AG04450 (cell line): ENCODE data around the gene NHS. TPM values are rescaled to one million over a fixed set of nuclear protein-coding genes. Genes with fewer than 3 reads are reported as not detected.

ENCODE experiments used
- CTCF ChIA-PET: fragments of 300-600, 350-600 bp; formaldehyde crosslinking; extraction: SDS; loops from one replicate; lab custom pipeline; 2022; ENCODE audit warnings: antibody characterized with exemption, inconsistent platforms; lab: Charles Lee
- POLR2A ChIA-PET: fragments of 350-600 bp; formaldehyde crosslinking; extraction: SDS; loops from one replicate; lab custom pipeline; 2021; ENCODE audit warnings: antibody characterized with exemption, inconsistent platforms; lab: Yijun Ruan, JAX
- DNase-seq: peaks from one replicate; pipeline ENCODE4 v3.0.0-alpha.2; 2011; ENCODE audit warnings: low read depth, low spot score
- H3K27ac ChIP-seq: one replicate; pipeline ENCODE4 v1.5.1; 2012; ENCODE audit warnings: low read depth, low read length, control low read depth
- H3K27me3 ChIP-seq: one replicate; pipeline ENCODE4 v1.6.0; 2012; ENCODE audit warnings: low read length; ENCODE audit not compliant: control insufficient read depth, insufficient read depth
- H3K4me3 ChIP-seq: 2 replicates; pipeline ENCODE4 v1.5.1; 2011; ENCODE audit warnings: mild to moderate bottlenecking, low read depth, low read length, control low read depth
- H3K9me3 ChIP-seq: 2 replicates; pipeline ENCODE4 v1.5.1; 2012; ENCODE audit warnings: low read length; ENCODE audit not compliant: control insufficient read depth, insufficient read depth
- polyA plus RNA-seq: library from polyadenylated mRNA; depleted of rRNA; stranded (reverse); fragments of >200 nt; gene quantifications from 2 replicates; pipeline ENCODE4 v1.2.3, GENCODE V29; 2011
- TF ChIP-seq, protein P1 (sequence below): IDR thresholded peaks from 2 replicates; pipeline ENCODE4 v1.5.1; 2011; ENCODE audit warnings: low read depth, low read length, control low read depth, inconsistent platforms

Gene NHS
- polyA plus RNA-seq, 1 experiment = 2.0 TPM

- no peak for DNase-seq
- Histone ChIP-seq H3K27ac (no peak overlapping the region), H3K4me3 (no peak overlapping the region), H3K9me3 (no peaks in the 10 kb centered on the region), H3K27me3 (no peaks in the 10 kb centered on the region)
- TF ChIP-seq, protein P1, sequence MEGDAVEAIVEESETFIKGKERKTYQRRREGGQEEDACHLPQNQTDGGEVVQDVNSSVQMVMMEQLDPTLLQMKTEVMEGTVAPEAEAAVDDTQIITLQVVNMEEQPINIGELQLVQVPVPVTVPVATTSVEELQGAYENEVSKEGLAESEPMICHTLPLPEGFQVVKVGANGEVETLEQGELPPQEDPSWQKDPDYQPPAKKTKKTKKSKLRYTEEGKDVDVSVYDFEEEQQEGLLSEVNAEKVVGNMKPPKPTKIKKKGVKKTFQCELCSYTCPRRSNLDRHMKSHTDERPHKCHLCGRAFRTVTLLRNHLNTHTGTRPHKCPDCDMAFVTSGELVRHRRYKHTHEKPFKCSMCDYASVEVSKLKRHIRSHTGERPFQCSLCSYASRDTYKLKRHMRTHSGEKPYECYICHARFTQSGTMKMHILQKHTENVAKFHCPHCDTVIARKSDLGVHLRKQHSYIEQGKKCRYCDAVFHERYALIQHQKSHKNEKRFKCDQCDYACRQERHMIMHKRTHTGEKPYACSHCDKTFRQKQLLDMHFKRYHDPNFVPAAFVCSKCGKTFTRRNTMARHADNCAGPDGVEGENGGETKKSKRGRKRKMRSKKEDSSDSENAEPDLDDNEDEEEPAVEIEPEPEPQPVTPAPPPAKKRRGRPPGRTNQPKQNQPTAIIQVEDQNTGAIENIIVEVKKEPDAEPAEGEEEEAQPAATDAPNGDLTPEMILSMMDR = no peak
- ChIA-PET POLR2A (no interaction called here), CTCF (no interaction called here)
Measured at GRCh38 chrX:17634542-17635207, 259.7 kb downstream of the NHS start.

GRCh38 chrX:17635231-17635630 is 260.2 kb downstream of the NHS start:
- POLR2A ChIA-PET = no interaction called here

GRCh38 chrX:17637235-17637634 is 262.2 kb downstream of the NHS start:
- CTCF ChIA-PET = no interaction called here

More at GRCh38 chrX:17635231-17635630, 260.2 kb downstream of the NHS start:
- Histone ChIP-seq H3K4me3 (no peak overlapping the region), H3K27ac (no peak overlapping the region), H3K27me3 (no peaks in the 10 kb centered on the region), H3K9me3 (no peaks in the 10 kb centered on the region)
- DNase-seq = no peak
- CTCF ChIA-PET = interaction anchor here (0.6 kb wide), 1 partner anchor 50 kb away, joined by 3 read pairs; no protein-coding TSS in a partner anchor
- TF ChIP-seq, protein P1 = no peak

DNA sequence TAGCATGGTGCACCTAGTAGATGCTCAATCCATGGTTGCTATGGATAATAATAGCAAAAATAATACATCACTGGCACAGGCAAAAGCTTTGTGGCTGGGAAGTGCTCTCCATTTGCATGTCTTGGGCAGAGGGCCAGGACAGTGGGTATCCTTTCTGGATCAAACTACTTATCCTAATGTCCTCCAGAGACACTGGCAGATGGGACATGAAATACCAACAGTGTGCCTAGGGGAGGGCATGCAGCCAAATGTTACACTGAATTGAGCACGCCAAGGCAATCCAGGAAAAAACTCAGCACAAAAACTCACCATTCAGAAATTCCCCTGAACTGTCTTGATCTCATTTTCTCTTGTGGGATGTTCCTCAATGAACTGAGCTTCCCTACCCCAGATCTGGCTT is 263.7 kb downstream of the NHS start:
- TF ChIP-seq, protein P1 = no peak
- Histone ChIP-seq H3K27ac (no peak overlapping the region), H3K4me3 (no peak overlapping the region), H3K9me3 (no peaks in the 10 kb centered on the region), H3K27me3 (no peaks in the 10 kb centered on the region)
- ChIA-PET POLR2A (no interaction called here), CTCF (no interaction called here)
- no peak for DNase-seq

More at GRCh38 chrX:17637235-17637634, 262.2 kb downstream of the NHS start:
- H3K9me3 ChIP-seq = no peaks in the 10 kb centered on the region
- no peak for DNase-seq
- POLR2A ChIA-PET = no interaction called here
- no peaks in the 10 kb centered on the region for H3K27me3 ChIP-seq
- no peak overlapping the region for H3K27ac ChIP-seq
- no peak overlapping the region for H3K4me3 ChIP-seq
- TF ChIP-seq, protein P1 = no peak

GRCh38 chrX:17642891-17643290 is 267.9 kb downstream of the NHS start:
- POLR2A ChIA-PET = no interaction called here
- CTCF ChIA-PET = no interaction called here
- TF ChIP-seq, protein P1 = no peak
- H3K27ac ChIP-seq = no peak overlapping the region
- DNase-seq = no peak
- no peaks in the 10 kb centered on the region for H3K9me3 ChIP-seq
- H3K27me3 ChIP-seq = no peaks in the 10 kb centered on the region
- no peak overlapping the region for H3K4me3 ChIP-seq
